PFSK-1 (cell line): ENCODE results near the gene CT47C1.

Source experiments
- POLR2AphosphoS5 ChIP-seq: IDR thresholded peaks from 2 replicates; pipeline ENCODE4 v1.6.1; 2012; ENCODE audit warnings: low read depth, mild to moderate bottlenecking, control low read depth, low read length, moderate library complexity
- SIN3A ChIP-seq: IDR thresholded peaks from 2 replicates; pipeline ENCODE4 v1.6.1; 2012; ENCODE audit warnings: mild to moderate bottlenecking, low read length, moderate library complexity, borderline replicate concordance; ENCODE audit not compliant: insufficient read depth
- TAF1 ChIP-seq: IDR thresholded peaks from 2 replicates; pipeline ENCODE4 v1.6.1; 2012; ENCODE audit warnings: low read length, control low read depth, borderline replicate concordance; ENCODE audit not compliant: insufficient read depth

GRCh38 chrX:119063428-119063827, 9.4 kb upstream of the CT47C1 start:
- TF ChIP-seq POLR2AphosphoS5 (no peak), SIN3A (no peak), TAF1 (no peak)
